A549 (cell line): ENCODE measurements around the gene SPATA13. TPM values are rescaled to one million over a fixed set of nuclear protein-coding genes. Genes with fewer than 3 reads are reported as not detected.

Source experiments
- ATAC-seq, 2 experiments: fragments of 200-7000 bp in 1 of 2; fragments of >200 bp in 1 of 2; cut with Nextera tagmentation in 1 of 2; cut with Tn5 transposase in 1 of 2; 3 replicates each; pipeline versions ENCODE4 v1.8.0 to v1.9.1; 2018 to 2020; ENCODE audit warnings: mild to moderate bottlenecking in 1 of 2, moderate library complexity in 1 of 2
- CTCF ChIA-PET: fragments of 300-600 bp; sonication (Branson Sonifier 250); formaldehyde crosslinking; extraction: SDS; loops from one replicate; lab custom pipeline; 2021; ENCODE audit warnings: antibody characterized with exemption, inconsistent platforms; lab: Yijun Ruan, JAX
- POLR2A ChIA-PET: fragments of 350-600 bp; formaldehyde crosslinking; extraction: SDS; loops from one replicate; lab custom pipeline; 2021; ENCODE audit warnings: antibody characterized with exemption, inconsistent platforms; lab: Yijun Ruan, JAX
- DNase-seq, 2 experiments: peaks; one replicate each; pipeline versions ENCODE4 v3.0.0 to v3.0.0-alpha.2; 2011 to 2016; ENCODE audit warnings: low read depth in 1 of 2, low spot score in 1 of 2
- FAIRE-seq: peaks from 2 replicates; lab custom pipeline; 2011; peaks lifted over from hg19 to GRCh38; lab: Jason Lieb, UNC
- H3K27ac ChIP-seq, 2 experiments: fragments of >200 bp; sonication (Bioruptor Twin); formaldehyde crosslinking; 3 replicates each; pipeline ENCODE4 v1.5.1; 2016 to 2017
- H3K4me1 ChIP-seq: fragments of >200 bp; sonication (Bioruptor Twin); formaldehyde crosslinking; 3 replicates; pipeline ENCODE4 v1.6.1; 2016
- H3K4me2 ChIP-seq: fragments of >200 bp; sonication (Bioruptor Twin); formaldehyde crosslinking; 3 replicates; pipeline ENCODE4 v1.6.1; 2016
- H3K4me3 ChIP-seq: fragments of >200 bp; sonication (Bioruptor Twin); formaldehyde crosslinking; 3 replicates; pipeline ENCODE4 v1.5.1; 2016
- H3K9me3 ChIP-seq: fragments of >200 bp; sonication (Bioruptor Twin); formaldehyde crosslinking; 3 replicates; pipeline ENCODE4 v1.6.1; 2016
- CBX8 ChIP-seq: fragments of 200-600 bp; sonication (generic); IDR thresholded peaks from 2 replicates; pipeline ENCODE4 v1.6.1; 2016
- CHD2 ChIP-seq: fragments of 150-350 bp; IDR thresholded peaks from 2 replicates; pipeline ENCODE4 v1.6.1; 2014; ENCODE audit warnings: low read length; ENCODE audit not compliant: partially characterized antibody
- CHD4 ChIP-seq: fragments of 200-600 bp; sonication (generic); IDR thresholded peaks from 2 replicates; pipeline ENCODE4 v1.6.1; 2016; ENCODE audit warnings: antibody characterized with exemption, mild to moderate bottlenecking, borderline replicate concordance
- EHF ChIP-seq: fragments of 250-450 bp; sonication (Bioruptor Pico); IDR thresholded peaks from 2 replicates; pipeline ENCODE4 v1.5.0; 2020; ENCODE audit warnings: mild to moderate bottlenecking
- EHMT2 ChIP-seq: fragments of 200-600 bp; sonication (generic); IDR thresholded peaks from 2 replicates; pipeline ENCODE4 v1.6.1; 2016; ENCODE audit warnings: antibody characterized with exemption, low read depth, mild to moderate bottlenecking, moderate library complexity
- EP300 ChIP-seq, 2 experiments: fragments of >200 bp; sonication (Bioruptor Twin); formaldehyde crosslinking; IDR thresholded peaks; 2 replicates in 1 of 2; 3 replicates in 1 of 2; pipeline ENCODE4 v1.6.1; 2016 to 2017
- FOSB ChIP-seq: fragments of 250-450 bp; sonication (Bioruptor Pico); IDR thresholded peaks from 2 replicates; pipeline ENCODE4 v1.5.0; 2020; ENCODE audit warnings: mild to moderate bottlenecking, moderate library complexity
- FOXS1 ChIP-seq: fragments of 250-450 bp; sonication (Bioruptor Pico); IDR thresholded peaks from 2 replicates; pipeline ENCODE4 v1.5.0; 2020; ENCODE audit warnings: mild to moderate bottlenecking, moderate library complexity
- GATA3 ChIP-seq: IDR thresholded peaks from 2 replicates; pipeline ENCODE4 v1.6.1; 2012; ENCODE audit warnings: borderline replicate concordance
- HEYL ChIP-seq: fragments of 250-450 bp; sonication (Bioruptor Pico); IDR thresholded peaks from 2 replicates; pipeline ENCODE4 v1.8.0; 2021; ENCODE audit warnings: mild to moderate bottlenecking, moderate library complexity
- HOXA7 ChIP-seq: fragments of 250-450 bp; sonication (Bioruptor Pico); IDR thresholded peaks from 2 replicates; pipeline ENCODE4 v1.5.0; 2020; ENCODE audit warnings: mild to moderate bottlenecking, moderate library complexity
- HOXB13 ChIP-seq: fragments of 250-450 bp; sonication (Bioruptor Pico); IDR thresholded peaks from 2 replicates; pipeline ENCODE4 v1.5.0; 2020; ENCODE audit warnings: low read depth, mild to moderate bottlenecking, moderate library complexity
- JUN ChIP-seq, 2 experiments: fragments of >200 bp; sonication (Bioruptor Twin); formaldehyde crosslinking; IDR thresholded peaks; 2 replicates in 1 of 2; 3 replicates in 1 of 2; pipeline ENCODE4 v1.6.1; 2016 to 2017
- JUNB ChIP-seq: fragments of >200 bp; sonication (Bioruptor Twin); formaldehyde crosslinking; IDR thresholded peaks from 2 replicates; pipeline ENCODE4 v1.6.1; 2016
- KDM5A ChIP-seq: fragments of 200-600 bp; sonication (generic); IDR thresholded peaks from 2 replicates; pipeline ENCODE4 v1.6.1; 2016; ENCODE audit warnings: antibody characterized with exemption, mild to moderate bottlenecking
- MAZ ChIP-seq: fragments of 150-350 bp; IDR thresholded peaks from 2 replicates; pipeline ENCODE4 v1.6.1; 2014; ENCODE audit warnings: antibody characterized with exemption, low read depth, low read length, borderline replicate concordance
- MYC ChIP-seq: IDR thresholded peaks from 2 replicates; pipeline ENCODE4 v1.6.1; 2012; ENCODE audit warnings: mild to moderate bottlenecking, inconsistent platforms, low read length, improper control_type of control experiment, borderline replicate concordance
- NPAS2 ChIP-seq: fragments of 250-450 bp; sonication (Bioruptor Pico); IDR thresholded peaks from 2 replicates; pipeline ENCODE4 v1.8.0; 2022; ENCODE audit warnings: mild to moderate bottlenecking, moderate library complexity, borderline replicate concordance
- RAD21 ChIP-seq, 2 experiments: fragments of >200 bp in 1 of 2; sonication (Bioruptor Twin) in 1 of 2; formaldehyde crosslinking in 1 of 2; IDR thresholded peaks in 1 of 2; conservative IDR thresholded peaks in 1 of 2; 2 replicates in 1 of 2; 3 replicates in 1 of 2; pipeline ENCODE4 v1.6.1; 2012 to 2018; ENCODE audit warnings: inconsistent platforms in 1 of 2
- RARB ChIP-seq: fragments of 250-450 bp; sonication (Bioruptor Pico); IDR thresholded peaks from 2 replicates; pipeline ENCODE4 v1.8.0; 2021; ENCODE audit warnings: mild to moderate bottlenecking, moderate library complexity
- RNF2 ChIP-seq: fragments of 200-600 bp; sonication (generic); IDR thresholded peaks from 2 replicates; pipeline ENCODE4 v1.6.1; 2016; ENCODE audit warnings: low read depth, mild to moderate bottlenecking, antibody characterized with exemption, moderate library complexity, borderline replicate concordance
- SMC3 ChIP-seq: fragments of >200 bp; sonication (Bioruptor Twin); formaldehyde crosslinking; IDR thresholded peaks from 3 replicates; pipeline ENCODE4 v1.6.1; 2018; ENCODE audit warnings: inconsistent platforms
- SREBF2 ChIP-seq: fragments of 450-650 bp; IDR thresholded peaks from 2 replicates; pipeline ENCODE4 v1.6.1; 2014; ENCODE audit warnings: mild to moderate bottlenecking, moderate library complexity
- TFCP2L1 ChIP-seq: fragments of 250-450 bp; sonication (Bioruptor Pico); IDR thresholded peaks from 2 replicates; pipeline ENCODE4 v1.5.0; 2021; ENCODE audit warnings: mild to moderate bottlenecking
- TP53 ChIP-seq: fragments of 250-450 bp; sonication (Bioruptor Pico); IDR thresholded peaks from 2 replicates; pipeline ENCODE4 v1.5.0; 2021; ENCODE audit warnings: mild to moderate bottlenecking, moderate library complexity
- ZNF302 ChIP-seq: fragments of 250-450 bp; sonication (Bioruptor Pico); IDR thresholded peaks from 2 replicates; pipeline ENCODE4 v1.9.0; 2021; ENCODE audit warnings: inconsistent platforms, mild to moderate bottlenecking, moderate library complexity
- WGBS: methylation state at CpG from one replicate; pipeline ENCODE4 v1.1.6; 2017; ENCODE audit errors: missing lambda C conversion rate; 5-methylcytosine and 5-hydroxymethylcytosine counted together
- polyA plus RNA-seq, 4 experiments: library from polyadenylated mRNA; depleted of rRNA in 3 of 4; stranded (reverse); fragments of >200 nt; fragmentation: RNase III in 1 of 4; extraction: RNeasy Plus Mini Kit Qiagen cat#74134 plus additional on column Dnase treatment in 1 of 4; gene quantifications; 2 replicates in 3 of 4; 3 replicates in 1 of 4; pipeline ENCODE4 v1.2.3, GENCODE V29; 2011 to 2017
- TF ChIP-seq, protein P1 (sequence below): fragments of >200 bp; sonication (Bioruptor Twin); formaldehyde crosslinking; IDR thresholded peaks from 2 replicates; pipeline ENCODE4 v1.6.1; 2016
- TF ChIP-seq, protein P2 (sequence below): IDR thresholded peaks from 2 replicates; pipeline ENCODE4 v1.6.1; 2012
- TF ChIP-seq, protein P3 (sequence below): fragments of >200 bp; sonication (Bioruptor Twin); formaldehyde crosslinking; IDR thresholded peaks from 3 replicates; pipeline ENCODE4 v1.6.1; 2016
- TF ChIP-seq, protein P4 (sequence below): fragments of 450-650 bp; IDR thresholded peaks from 2 replicates; pipeline ENCODE4 v1.6.1; 2014; ENCODE audit warnings: antibody characterized with exemption
- TF ChIP-seq, protein P5 (sequence below): IDR thresholded peaks from 2 replicates; pipeline ENCODE4 v1.6.1; 2012; ENCODE audit warnings: low read depth, borderline replicate concordance

Gene SPATA13
- polyA plus RNA-seq, 2 of the 4 experiments (the other 2 are of a cell fraction), result 3.1 to 6.3 TPM

DNA sequence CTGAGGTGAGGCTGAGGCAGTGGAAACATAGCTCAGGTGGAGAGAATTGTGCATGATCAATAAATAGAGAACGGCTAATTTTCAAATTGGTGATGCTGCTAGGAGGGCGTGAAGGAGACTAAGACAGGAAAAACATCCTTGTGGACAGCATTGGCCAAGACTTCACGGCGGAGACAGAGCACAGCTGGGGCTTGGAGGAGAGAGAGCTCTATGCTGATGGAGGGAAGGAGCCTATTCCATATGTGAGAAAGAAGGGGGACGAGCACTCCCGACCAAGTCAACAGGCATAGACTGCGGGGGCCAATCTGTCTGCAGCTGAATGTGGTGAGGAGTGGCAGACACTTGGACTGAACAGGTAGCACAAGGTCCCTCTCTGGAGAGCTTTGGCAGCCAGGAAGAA lies 14.8 kb upstream of the SPATA13 start:
- Histone ChIP-seq H3K4me2 (no peak overlapping the region), H3K9me3 (no peaks in the 10 kb centered on the region), H3K4me3 (no peak overlapping the region), H3K27ac (no peak overlapping the region), H3K4me1 (peaks cover 30% of the 10 kb centered on the region)
- FAIRE-seq (no peak), ATAC-seq (no peak), DNase-seq (no peak)
- TF ChIP-seq EHMT2 (no peak), KDM5A (no peak)
- TF ChIP-seq, protein P1, sequence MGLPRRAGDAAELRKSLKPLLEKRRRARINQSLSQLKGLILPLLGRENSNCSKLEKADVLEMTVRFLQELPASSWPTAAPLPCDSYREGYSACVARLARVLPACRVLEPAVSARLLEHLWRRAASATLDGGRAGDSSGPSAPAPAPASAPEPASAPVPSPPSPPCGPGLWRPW, result no peak
- CTCF ChIA-PET, result interaction anchor here (1.4 kb wide), 1 partner anchor 93 kb away, joined by 3 read pairs; no protein-coding TSS in a partner anchor
- WGBS, result 89% methylated on average over 7 of the region's 7 CpGs
- POLR2A ChIA-PET, result no interaction called here

DNA sequence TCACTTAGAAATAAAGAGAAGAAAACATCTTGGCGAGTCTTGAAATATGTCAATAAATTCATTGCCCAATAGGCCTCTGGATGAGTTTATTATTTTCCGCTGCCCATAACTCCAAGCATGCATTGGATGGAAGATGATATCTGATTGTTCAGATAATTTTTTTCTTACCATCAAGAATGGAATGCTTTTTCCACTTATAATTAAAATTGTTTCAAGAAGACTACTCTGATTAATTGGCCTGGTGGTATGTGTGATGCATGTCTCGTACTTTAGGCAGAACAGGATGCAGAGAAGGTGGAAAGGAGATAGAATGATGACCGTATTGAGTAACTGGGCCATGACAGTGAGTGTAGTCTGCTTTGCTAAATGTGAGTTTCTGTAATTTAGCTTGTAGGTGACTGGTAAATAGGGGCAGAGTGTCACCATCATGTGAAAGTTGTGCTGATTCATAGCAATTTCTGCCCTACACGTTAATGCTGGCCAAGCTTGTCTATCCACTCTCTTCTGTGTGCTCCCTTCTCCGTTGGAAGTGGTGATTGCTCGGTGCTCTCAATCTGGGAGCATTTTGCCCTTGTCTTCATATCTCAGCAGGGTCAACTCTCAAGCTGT lies 13.5 kb upstream of the SPATA13 start:
- ATAC-seq, result no peak
- Histone ChIP-seq H3K9me3 (no peaks in the 10 kb centered on the region), H3K4me2 (peak overlapping the region; percentile 76; the same call in 2 of the 3 replicates), H3K27ac (peak overlapping the region; percentile 26 to 85; a peak in 2 of 6 replicates), H3K4me1 (peaks cover 30% of the 10 kb centered on the region), H3K4me3 (no peak overlapping the region)
- 87% methylated on average over 7 of the region's 7 CpGs for WGBS
- POLR2A ChIA-PET, result no interaction called here
- no peak for DNase-seq
- no peak for FAIRE-seq
- CTCF ChIA-PET, result interaction anchor here (1.3 kb wide), 1 partner anchor 10 kb away, joined by 3 read pairs; no protein-coding TSS in a partner anchor
- TF ChIP-seq, protein P2, sequence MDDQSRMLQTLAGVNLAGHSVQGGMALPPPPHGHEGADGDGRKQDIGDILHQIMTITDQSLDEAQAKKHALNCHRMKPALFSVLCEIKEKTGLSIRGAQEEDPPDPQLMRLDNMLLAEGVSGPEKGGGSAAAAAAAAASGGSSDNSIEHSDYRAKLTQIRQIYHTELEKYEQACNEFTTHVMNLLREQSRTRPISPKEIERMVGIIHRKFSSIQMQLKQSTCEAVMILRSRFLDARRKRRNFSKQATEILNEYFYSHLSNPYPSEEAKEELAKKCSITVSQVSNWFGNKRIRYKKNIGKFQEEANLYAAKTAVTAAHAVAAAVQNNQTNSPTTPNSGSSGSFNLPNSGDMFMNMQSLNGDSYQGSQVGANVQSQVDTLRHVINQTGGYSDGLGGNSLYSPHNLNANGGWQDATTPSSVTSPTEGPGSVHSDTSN, result no peak
- no peak for TF ChIP-seq ZNF302 (CRISPR knock-in tag)
- no peak for TF ChIP-seq EP300 (IDR thresholded peaks at IDR 0.05)
- TF ChIP-seq HOXB13 (CRISPR knock-in tag), result no peak
- TF ChIP-seq MYC, result no peak
- TF ChIP-seq CHD4, result no peak
- TF ChIP-seq EHF (CRISPR knock-in tag), result no peak
- TF ChIP-seq GATA3, result no peak
- TF ChIP-seq NPAS2 (CRISPR knock-in tag), result no peak
- TF ChIP-seq JUNB, result no peak
- TF ChIP-seq, protein P3, sequence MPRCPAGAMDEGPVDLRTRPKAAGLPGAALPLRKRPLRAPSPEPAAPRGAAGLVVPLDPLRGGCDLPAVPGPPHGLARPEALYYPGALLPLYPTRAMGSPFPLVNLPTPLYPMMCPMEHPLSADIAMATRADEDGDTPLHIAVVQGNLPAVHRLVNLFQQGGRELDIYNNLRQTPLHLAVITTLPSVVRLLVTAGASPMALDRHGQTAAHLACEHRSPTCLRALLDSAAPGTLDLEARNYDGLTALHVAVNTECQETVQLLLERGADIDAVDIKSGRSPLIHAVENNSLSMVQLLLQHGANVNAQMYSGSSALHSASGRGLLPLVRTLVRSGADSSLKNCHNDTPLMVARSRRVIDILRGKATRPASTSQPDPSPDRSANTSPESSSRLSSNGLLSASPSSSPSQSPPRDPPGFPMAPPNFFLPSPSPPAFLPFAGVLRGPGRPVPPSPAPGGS, result no peak
- TF ChIP-seq SREBF2, result no peak
- TF ChIP-seq RNF2, result no peak
- no peak for TF ChIP-seq HOXA7
- TF ChIP-seq MAZ, result no peak
- TF ChIP-seq, protein P4, sequence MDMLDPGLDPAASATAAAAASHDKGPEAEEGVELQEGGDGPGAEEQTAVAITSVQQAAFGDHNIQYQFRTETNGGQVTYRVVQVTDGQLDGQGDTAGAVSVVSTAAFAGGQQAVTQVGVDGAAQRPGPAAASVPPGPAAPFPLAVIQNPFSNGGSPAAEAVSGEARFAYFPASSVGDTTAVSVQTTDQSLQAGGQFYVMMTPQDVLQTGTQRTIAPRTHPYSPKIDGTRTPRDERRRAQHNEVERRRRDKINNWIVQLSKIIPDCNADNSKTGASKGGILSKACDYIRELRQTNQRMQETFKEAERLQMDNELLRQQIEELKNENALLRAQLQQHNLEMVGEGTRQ, result no peak
- TF ChIP-seq FOSB (CRISPR knock-in tag), result no peak

DNA sequence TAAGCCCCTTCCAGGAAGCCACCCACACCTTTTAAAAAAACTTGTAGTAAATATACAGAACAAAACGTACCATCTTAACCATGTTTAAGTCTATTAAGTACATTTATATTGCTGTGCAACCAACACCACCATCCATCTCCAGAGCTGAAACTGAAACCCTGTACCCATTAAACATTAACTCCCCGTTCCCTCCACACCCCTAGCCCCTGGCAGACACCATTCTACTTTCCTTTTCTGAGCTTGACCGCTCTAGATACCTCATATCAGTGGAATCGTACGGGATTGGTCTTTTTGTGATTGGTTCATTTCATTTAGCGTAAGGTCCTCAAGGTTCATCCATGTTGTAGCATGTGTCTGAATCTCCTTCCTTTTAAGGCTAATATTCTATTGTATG lies 13.0 kb upstream of the SPATA13 start:
- FAIRE-seq (no peak), ATAC-seq (no peak), DNase-seq (no peak)
- peak overlapping the region; percentile 76; the same call in 2 of the 3 replicates for H3K4me2 ChIP-seq
- WGBS, result 55% methylated on average over 6 of the region's 6 CpGs
- ChIA-PET POLR2A (no interaction called here), CTCF (interaction anchor here (1.3 kb wide), 1 partner anchor 10 kb away, joined by 3 read pairs; no protein-coding TSS in a partner anchor)
- H3K9me3 ChIP-seq, result no peaks in the 10 kb centered on the region
- H3K4me1 ChIP-seq, result peaks cover 30% of the 10 kb centered on the region
- peak overlapping the region; percentile 83 to 85; a peak in 4 of 6 replicates for H3K27ac ChIP-seq
- no peak overlapping the region for H3K4me3 ChIP-seq
- TF ChIP-seq CBX8 (no peak), RARB (CRISPR knock-in tag) (no peak), EP300 (IDR thresholded peaks at IDR 0.05) (no peak), RAD21 (conservative IDR thresholded peaks at IDR 0.05 in 1 of 2, IDR thresholded peaks at IDR 0.05 in 1 of 2) (no peak), TP53 (no peak), CHD2 (no peak), JUN (IDR thresholded peaks at IDR 0.05) (no peak), SMC3 (no peak), TFCP2L1 (CRISPR knock-in tag) (no peak), HEYL (CRISPR knock-in tag) (no peak), FOXS1 (no peak), JUNB (no peak)
- TF ChIP-seq, protein P1, result no peak
- TF ChIP-seq, protein P5, sequence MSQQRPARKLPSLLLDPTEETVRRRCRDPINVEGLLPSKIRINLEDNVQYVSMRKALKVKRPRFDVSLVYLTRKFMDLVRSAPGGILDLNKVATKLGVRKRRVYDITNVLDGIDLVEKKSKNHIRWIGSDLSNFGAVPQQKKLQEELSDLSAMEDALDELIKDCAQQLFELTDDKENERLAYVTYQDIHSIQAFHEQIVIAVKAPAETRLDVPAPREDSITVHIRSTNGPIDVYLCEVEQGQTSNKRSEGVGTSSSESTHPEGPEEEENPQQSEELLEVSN, result no peak
